Cardiac muscle cell (in vitro differentiated cells and primary cell): ENCODE measurements around the gene FCN1. TPM values are rescaled to one million over a fixed set of nuclear protein-coding genes. Genes with fewer than 3 reads are reported as not detected.

Source experiments
- DNase-seq, 2 donors: peaks; one replicate each; pipeline versions ENCODE4 v3.0.0 to v3.0.0-alpha.2; 2010 to 2017; ENCODE audit warnings: low read depth in 1 of 2, low spot score in 1 of 2
- H3K27ac ChIP-seq: fragments of 200-600 bp; sonication (generic); 2 replicates; pipeline ENCODE4 v1.5.1; 2016
- H3K27me3 ChIP-seq: fragments of 200-600 bp; sonication (generic); 2 replicates; pipeline ENCODE4 v1.6.0; 2016; ENCODE audit warnings: control low read depth
- H3K36me3 ChIP-seq: fragments of 200-600 bp; sonication (generic); 2 replicates; pipeline ENCODE4 v1.5.1; 2016; ENCODE audit warnings: control low read depth
- H3K4me1 ChIP-seq: fragments of 200-600 bp; sonication (generic); 2 replicates; pipeline ENCODE4 v1.8.1; 2017; ENCODE audit warnings: low read depth, mild to moderate bottlenecking, mixed run types
- H3K4me3 ChIP-seq: fragments of 200-600 bp; sonication (generic); 2 replicates; pipeline ENCODE4 v1.5.1; 2016; ENCODE audit warnings: mild to moderate bottlenecking
- H3K9me3 ChIP-seq: fragments of 200-600 bp; sonication (generic); 2 replicates; pipeline ENCODE4 v1.5.1; 2017; ENCODE audit warnings: low read depth, mild to moderate bottlenecking, control low read depth
- polyA plus RNA-seq: library from polyadenylated mRNA; unstranded; fragments of >200 nt; fragmentation: Nextera tagmentation; extraction: Ambion mirVana; gene quantifications from 2 replicates; pipeline ENCODE4 v1.2.1, GENCODE V29; 2016
- total RNA-seq: library from RNA; depleted of rRNA; stranded (reverse); fragments of >200 nt; gene quantifications from 2 replicates; pipeline ENCODE4 v1.2.3, GENCODE V29; 2016
- TF ChIP-seq, protein P1 (sequence below): IDR thresholded peaks from 2 replicates; pipeline ENCODE4 v1.5.1; 2012; ENCODE audit warnings: low read depth, mild to moderate bottlenecking, low read length

FCN1 gene
- total and polyA plus RNA-seq, 2 experiments from 2014 or later, result not detected

DNA sequence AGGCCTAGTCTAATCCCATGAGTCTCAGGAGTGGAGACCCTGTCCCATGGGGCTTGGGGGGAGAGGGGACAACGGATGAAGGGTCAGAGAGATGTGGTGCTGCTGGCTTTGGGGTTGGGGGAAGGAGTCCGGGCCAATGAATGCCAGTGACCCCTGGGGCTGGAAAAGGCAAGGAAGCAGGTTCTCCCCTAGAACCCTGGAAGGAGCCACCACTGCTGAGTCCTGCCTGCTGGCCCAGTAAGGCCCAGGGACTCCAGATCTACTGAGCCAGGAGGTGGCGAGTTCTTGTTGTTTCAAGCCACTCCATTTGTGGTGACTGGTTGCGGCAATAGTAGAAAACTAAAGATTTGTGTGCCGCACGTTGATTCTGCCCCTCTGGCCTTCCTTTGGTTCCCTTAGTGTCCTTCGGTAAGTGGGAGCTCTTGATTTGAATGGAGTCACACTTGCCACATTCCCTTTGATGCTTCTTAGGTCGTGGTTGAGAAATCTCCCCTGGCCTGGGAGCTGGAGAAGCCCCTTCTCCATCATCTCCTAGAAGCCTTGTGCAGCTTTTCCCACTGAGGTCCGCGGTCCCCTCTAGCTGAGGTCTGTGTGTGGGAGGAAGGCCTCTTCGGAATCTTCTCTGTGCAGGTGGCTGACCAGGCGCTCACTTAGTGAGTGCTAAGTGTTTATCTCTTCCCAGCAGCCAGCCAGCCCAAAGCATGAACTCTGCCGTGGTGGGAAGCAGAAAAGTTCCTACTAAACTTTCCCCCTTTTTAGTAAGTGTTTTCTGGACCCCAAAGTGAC, 9.0 kb downstream of the FCN1 start:
- Histone ChIP-seq H3K9me3 (no peaks in the 10 kb centered on the region), H3K27ac (no peak overlapping the region), H3K36me3 (no peaks in the 10 kb centered on the region), H3K4me1 (no peaks in the 10 kb centered on the region), H3K4me3 (no peak overlapping the region), H3K27me3 (peaks cover 5% of the 10 kb centered on the region)
- TF ChIP-seq, protein P1, sequence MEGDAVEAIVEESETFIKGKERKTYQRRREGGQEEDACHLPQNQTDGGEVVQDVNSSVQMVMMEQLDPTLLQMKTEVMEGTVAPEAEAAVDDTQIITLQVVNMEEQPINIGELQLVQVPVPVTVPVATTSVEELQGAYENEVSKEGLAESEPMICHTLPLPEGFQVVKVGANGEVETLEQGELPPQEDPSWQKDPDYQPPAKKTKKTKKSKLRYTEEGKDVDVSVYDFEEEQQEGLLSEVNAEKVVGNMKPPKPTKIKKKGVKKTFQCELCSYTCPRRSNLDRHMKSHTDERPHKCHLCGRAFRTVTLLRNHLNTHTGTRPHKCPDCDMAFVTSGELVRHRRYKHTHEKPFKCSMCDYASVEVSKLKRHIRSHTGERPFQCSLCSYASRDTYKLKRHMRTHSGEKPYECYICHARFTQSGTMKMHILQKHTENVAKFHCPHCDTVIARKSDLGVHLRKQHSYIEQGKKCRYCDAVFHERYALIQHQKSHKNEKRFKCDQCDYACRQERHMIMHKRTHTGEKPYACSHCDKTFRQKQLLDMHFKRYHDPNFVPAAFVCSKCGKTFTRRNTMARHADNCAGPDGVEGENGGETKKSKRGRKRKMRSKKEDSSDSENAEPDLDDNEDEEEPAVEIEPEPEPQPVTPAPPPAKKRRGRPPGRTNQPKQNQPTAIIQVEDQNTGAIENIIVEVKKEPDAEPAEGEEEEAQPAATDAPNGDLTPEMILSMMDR, result no peak
- no peak for DNase-seq

DNA sequence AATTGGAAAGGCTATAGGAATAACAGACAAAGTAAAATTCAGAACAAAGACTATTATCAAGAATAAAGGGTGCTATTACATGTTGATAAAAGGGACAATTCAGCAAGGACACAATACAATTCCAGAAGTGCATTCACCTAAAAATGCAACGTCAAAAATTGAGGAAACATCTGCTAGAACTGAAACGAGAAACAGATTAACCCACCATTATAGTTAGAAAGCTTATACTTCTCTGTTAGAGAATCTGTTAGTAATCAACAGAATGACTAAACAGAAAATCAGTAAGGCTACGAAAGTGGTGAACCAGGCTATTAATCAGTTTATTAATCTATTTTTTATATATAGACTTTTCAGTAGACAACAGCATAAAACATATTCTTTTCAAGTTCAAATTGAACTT, 14.8 kb downstream of the FCN1 start:
- Histone ChIP-seq H3K27ac (no peak overlapping the region), H3K36me3 (no peaks in the 10 kb centered on the region), H3K4me1 (no peaks in the 10 kb centered on the region), H3K4me3 (no peak overlapping the region), H3K27me3 (peaks cover 5% of the 10 kb centered on the region), H3K9me3 (no peaks in the 10 kb centered on the region)
- no peak for DNase-seq
- TF ChIP-seq, protein P1, result no peak

DNA sequence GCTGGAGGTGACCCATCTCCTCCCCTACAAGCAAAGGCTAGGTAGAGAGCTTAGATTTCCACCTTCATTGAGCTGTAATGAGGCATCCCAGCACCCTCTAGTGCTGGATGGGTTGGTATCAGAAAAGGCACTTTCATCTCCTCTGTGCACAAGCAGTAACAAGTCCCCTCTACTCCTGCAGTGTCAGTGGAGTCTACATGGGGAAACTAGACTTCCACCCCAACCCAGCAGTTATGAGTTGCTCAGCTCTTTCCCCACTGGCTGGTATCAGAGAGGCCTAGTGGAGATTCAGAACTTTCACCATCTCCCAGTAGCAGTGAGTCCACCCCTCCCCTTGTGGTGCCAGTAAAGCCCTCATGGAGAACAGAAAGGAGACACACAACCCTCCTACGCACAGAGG, 17.9 kb downstream of the FCN1 start:
- peaks cover 5% of the 10 kb centered on the region for H3K27me3 ChIP-seq
- no peak overlapping the region for H3K4me3 ChIP-seq
- DNase-seq, result no peak
- TF ChIP-seq, protein P1, result no peak
- no peaks in the 10 kb centered on the region for H3K9me3 ChIP-seq
- H3K27ac ChIP-seq, result no peak overlapping the region
- H3K4me1 ChIP-seq, result no peaks in the 10 kb centered on the region
- no peaks in the 10 kb centered on the region for H3K36me3 ChIP-seq

DNA sequence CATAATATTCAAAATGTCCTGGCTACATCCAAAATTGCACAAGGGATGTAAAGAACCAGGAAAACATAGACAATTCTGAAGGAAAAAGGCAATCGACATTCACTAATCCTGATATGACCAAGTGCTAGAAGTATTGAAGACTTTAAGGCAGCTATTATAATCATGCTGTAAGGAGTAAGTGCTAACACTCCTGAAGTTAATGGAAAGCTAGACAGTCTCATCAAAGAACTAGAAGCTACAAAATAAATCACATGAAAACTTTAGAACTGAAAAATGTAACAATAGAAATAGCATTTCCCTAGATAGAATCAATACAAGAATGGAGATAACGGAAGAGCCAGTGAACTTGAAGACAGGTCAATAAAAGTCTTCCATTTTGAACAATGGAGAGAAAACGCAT, 18.5 kb downstream of the FCN1 start:
- Histone ChIP-seq H3K9me3 (no peaks in the 10 kb centered on the region), H3K4me1 (no peaks in the 10 kb centered on the region), H3K36me3 (no peaks in the 10 kb centered on the region), H3K27ac (no peak overlapping the region), H3K4me3 (no peak overlapping the region), H3K27me3 (peaks cover under 1% of the 10 kb centered on the region)
- DNase-seq, result no peak
- TF ChIP-seq, protein P1, result no peak

DNA sequence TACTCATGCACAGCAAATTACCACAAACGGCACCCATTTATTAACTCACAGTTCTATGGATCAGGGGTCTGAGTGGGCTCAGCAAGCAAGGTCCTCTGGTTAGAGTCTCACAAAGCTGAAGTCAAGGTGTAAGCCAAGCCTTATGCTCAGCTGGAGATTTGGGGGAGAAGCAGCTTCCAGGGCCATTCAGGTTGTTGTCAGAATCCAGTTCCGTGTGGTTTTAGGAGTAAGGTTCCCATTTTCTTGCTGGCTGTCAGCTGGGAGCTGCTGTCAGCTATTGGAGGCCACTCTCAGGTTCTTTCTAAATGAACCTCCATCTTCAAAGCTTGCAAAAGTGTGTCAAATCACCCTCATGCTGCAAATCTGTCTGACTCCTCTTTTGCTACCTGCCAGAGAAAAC, 19.4 kb downstream of the FCN1 start:
- H3K27ac ChIP-seq, result no peak overlapping the region
- H3K36me3 ChIP-seq, result no peaks in the 10 kb centered on the region
- no peaks in the 10 kb centered on the region for H3K9me3 ChIP-seq
- DNase-seq, result no peak
- no peaks in the 10 kb centered on the region for H3K4me1 ChIP-seq
- H3K27me3 ChIP-seq, result no peaks in the 10 kb centered on the region
- no peak overlapping the region for H3K4me3 ChIP-seq
- TF ChIP-seq, protein P1, result no peak
